Activated T-helper 1 cell treated with anti-CD3 and anti-CD28 coated beads, Interleukin-2, amount 50 U/mL, for 16 hours (primary cell): ENCODE data around the gene AAK1.
"Not testable (repeated sequence)": the region's sequence is repeated elsewhere in the genome, so short reads cannot be mapped to it uniquely, and the experiment has no call there.

Experiments used
- DNase-seq, 2 donors: peaks; one replicate each; pipeline ENCODE4 v3.0.0-alpha.2; 2020; ENCODE audit warnings: low read depth in 1 of 2, low spot score in 1 of 2

AAK1 gene

GRCh38 chr2:69643602-69644505, at the start of gene AAK1:
TSS of gene AAK1 (minus strand) at chr2:69643739. CDS start at chr2:69643040, 699 bp downstream.
- DNase-seq: peak; percentile 57 to 76

- DNase-seq: no peak
Observed at GRCh38 chr2:69692424-69692823, 48.9 kb upstream of the AAK1 start.

GRCh38 chr2:69689969-69690368, 46.4 kb upstream of the AAK1 start:
- DNase-seq: no peak

GRCh38 chr2:69689466-69689865, 45.9 kb upstream of the AAK1 start:
- no peak for DNase-seq

- no peak for DNase-seq
Observed at GRCh38 chr2:69687971-69688611, 44.6 kb upstream of the AAK1 start.

- no peak for DNase-seq
Observed at GRCh38 chr2:69686813-69687212, 43.3 kb upstream of the AAK1 start.

GRCh38 chr2:69685321-69686048, 41.9 kb upstream of the AAK1 start:
- DNase-seq: no peak

- DNase-seq: no peak
Observed at GRCh38 chr2:69683170-69683971, 39.8 kb upstream of the AAK1 start.

- DNase-seq: no peak
Observed at GRCh38 chr2:69682525-69682924, 39.0 kb upstream of the AAK1 start.

- no peak for DNase-seq
Observed at GRCh38 chr2:69680001-69680675, 36.6 kb upstream of the AAK1 start.

- no peak for DNase-seq
Observed at GRCh38 chr2:69677914-69678313, 34.4 kb upstream of the AAK1 start.

- DNase-seq: no peak
Observed at GRCh38 chr2:69676146-69676545, 32.6 kb upstream of the AAK1 start.

GRCh38 chr2:69674316-69674670, 30.8 kb upstream of the AAK1 start:
- DNase-seq: no peak

GRCh38 chr2:69673098-69673497, 29.6 kb upstream of the AAK1 start:
- DNase-seq: not testable (repeated sequence)

- no peak for DNase-seq
Observed at GRCh38 chr2:69669666-69670065, 26.1 kb upstream of the AAK1 start.

- DNase-seq: no peak
Observed at GRCh38 chr2:69668598-69668997, 25.1 kb upstream of the AAK1 start.

- no peak for DNase-seq
Observed at GRCh38 chr2:69667805-69668382, 24.4 kb upstream of the AAK1 start.

- no peak for DNase-seq
Observed at GRCh38 chr2:69665152-69665551, 21.6 kb upstream of the AAK1 start.

- DNase-seq: no peak
Observed at GRCh38 chr2:69663860-69664259, 20.3 kb upstream of the AAK1 start.

- DNase-seq: not testable (repeated sequence)
Observed at GRCh38 chr2:69662547-69662946, 19.0 kb upstream of the AAK1 start.
